H1 (cell line): ENCODE results near the gene CWC27. TPM values are rescaled to one million over a fixed set of nuclear protein-coding genes. Genes with fewer than 3 reads are reported as not detected.

Source experiments
- CTCF ChIA-PET: fragments of 300-600 bp; sonication (Branson Sonifier 250); formaldehyde crosslinking; loops from one replicate; lab custom pipeline; 2021; ENCODE audit not compliant: partially characterized antibody; lab: Charles Lee
- POLR2A ChIA-PET: fragments of 300-600 bp; sonication (Branson Sonifier 250); formaldehyde crosslinking; loops from one replicate; lab custom pipeline; 2021; ENCODE audit warnings: inconsistent platforms; ENCODE audit not compliant: partially characterized antibody; lab: Charles Lee
- DNase-seq, 2 experiments: peaks; one replicate each; pipeline versions ENCODE4 v3.0.0 to v3.0.0-alpha.2; 2010 to 2022; ENCODE audit warnings: low spot score in 2 of 2, low read depth in 1 of 2, mixed read lengths in 1 of 2
- FAIRE-seq: peaks from 2 replicates; lab custom pipeline; 2011; peaks lifted over from hg19 to GRCh38; lab: Jason Lieb, UNC
- H2AFZ ChIP-seq: 2 replicates; pipeline ENCODE4 v1.8.1; 2012; ENCODE audit warnings: low read length, inconsistent platforms
- H2AK5ac ChIP-seq: 2 replicates; pipeline ENCODE4 v1.6.1; 2013; ENCODE audit warnings: low read depth, low read length
- H2BK120ac ChIP-seq: replicated peaks from 2 replicates; pipeline ENCODE3; 2013; ENCODE audit warnings: low read depth, low read length, inconsistent platforms
- H2BK12ac ChIP-seq: 2 replicates; pipeline ENCODE4 v1.6.1; 2013; ENCODE audit warnings: low read depth, low read length
- H2BK15ac ChIP-seq: 2 replicates; pipeline ENCODE4 v1.6.1; 2013; ENCODE audit warnings: low read length
- H2BK20ac ChIP-seq: 2 replicates; pipeline ENCODE4 v1.6.1; 2013; ENCODE audit warnings: low read length
- H2BK5ac ChIP-seq: 2 replicates; pipeline ENCODE4 v1.6.1; 2013; ENCODE audit warnings: low read depth, low read length
- H3K14ac ChIP-seq: 2 replicates; pipeline ENCODE4 v1.6.1; 2013; ENCODE audit warnings: inconsistent platforms; ENCODE audit not compliant: insufficient read length
- H3K18ac ChIP-seq: 2 replicates; pipeline ENCODE4 v1.6.1; 2013; ENCODE audit warnings: low read length; ENCODE audit errors: extremely low read depth
- H3K23ac ChIP-seq: 2 replicates; pipeline ENCODE4 v1.6.1; 2013; ENCODE audit warnings: inconsistent platforms; ENCODE audit not compliant: insufficient read length
- H3K23me2 ChIP-seq: 2 replicates; pipeline ENCODE4 v1.6.1; 2013; ENCODE audit warnings: low read depth, low read length
- H3K27ac ChIP-seq: 2 replicates; pipeline ENCODE4 v1.6.1; 2011; ENCODE audit warnings: low read depth, low read length, inconsistent platforms
- H3K27me3 ChIP-seq, 4 experiments: replicated peaks in 1 of 4; 1 replicate in 1 of 4; 2 replicates in 3 of 4; pipeline versions ENCODE4 v1.6.1 to v1.8.1; 2011 to 2013; ENCODE audit warnings: low read length in 3 of 4, mild to moderate bottlenecking in 3 of 4, inconsistent platforms in 2 of 4, mixed read lengths in 2 of 4, moderate library complexity in 1 of 4; ENCODE audit not compliant: control insufficient read depth in 3 of 4, insufficient read depth in 3 of 4; ENCODE audit errors: extremely low read depth in 1 of 4
- H3K36me3 ChIP-seq, 4 experiments: 2 replicates each; pipeline versions ENCODE4 v1.6.1 to v1.8.1; 2011 to 2013; ENCODE audit warnings: mild to moderate bottlenecking in 4 of 4, low read length in 3 of 4, moderate library complexity in 2 of 4, control low read depth in 1 of 4, inconsistent platforms in 1 of 4; ENCODE audit not compliant: insufficient read depth in 4 of 4, control insufficient read depth in 2 of 4
- H3K4ac ChIP-seq: replicated peaks from 2 replicates; pipeline ENCODE3; 2013; ENCODE audit warnings: low read length, low read depth, mixed read lengths, inconsistent platforms; ENCODE audit not compliant: insufficient read length
- H3K4me1 ChIP-seq, 4 experiments: replicated peaks in 1 of 4; 1 replicate in 1 of 4; 2 replicates in 3 of 4; pipeline versions ENCODE4 v1.6.1 to v1.8.1; 2011 to 2013; ENCODE audit warnings: low read length in 3 of 4, inconsistent platforms in 2 of 4, mixed read lengths in 1 of 4; ENCODE audit not compliant: insufficient read depth in 4 of 4, control insufficient read depth in 3 of 4
- H3K4me2 ChIP-seq, 2 experiments: 2 replicates each; pipeline versions ENCODE4 v1.6.1 to v1.8.1; 2011 to 2013; ENCODE audit warnings: low read depth in 2 of 2, low read length in 2 of 2, control low read depth in 1 of 2, inconsistent platforms in 1 of 2, mild to moderate bottlenecking in 1 of 2; ENCODE audit not compliant: insufficient read depth in 1 of 2
- H3K4me3 ChIP-seq, 4 experiments: fragments of 200-600, 300-600 bp in 1 of 4; sonication (generic), shearing (Covaris generic), sonication (Bioruptor Twin) in 1 of 4; 2 replicates each; pipeline versions ENCODE4 v1.5.1 to v1.8.1; 2011 to 2016; ENCODE audit warnings: low read length in 4 of 4, low read depth in 3 of 4, control low read depth in 2 of 4, inconsistent platforms in 2 of 4, mild to moderate bottlenecking in 2 of 4, mixed read lengths in 1 of 4, moderate library complexity in 1 of 4; ENCODE audit not compliant: insufficient read depth in 2 of 4; ENCODE audit errors: extremely low read depth in 1 of 4
- H3K56ac ChIP-seq: replicated peaks from 2 replicates; pipeline ENCODE3; 2013; ENCODE audit warnings: low read depth, mild to moderate bottlenecking, mixed read lengths, low read length, inconsistent platforms; ENCODE audit not compliant: insufficient read length
- H3K79me1 ChIP-seq: 2 replicates; pipeline ENCODE4 v1.6.1; 2013; ENCODE audit warnings: low read depth, low read length, control low read depth
- H3K79me2 ChIP-seq, 2 experiments: 2 replicates each; pipeline versions ENCODE4 v1.6.1 to v1.8.1; 2012 to 2013; ENCODE audit warnings: low read length in 2 of 2, mild to moderate bottlenecking in 2 of 2, inconsistent platforms in 1 of 2; ENCODE audit not compliant: insufficient read depth in 2 of 2, control insufficient read depth in 1 of 2
- H3K9ac ChIP-seq, 4 experiments: replicated peaks in 1 of 4; 1 replicate in 1 of 4; 2 replicates in 3 of 4; pipeline versions ENCODE4 v1.6.1 to v1.8.1; 2011 to 2013; ENCODE audit warnings: low read depth in 3 of 4, low read length in 3 of 4, control low read depth in 2 of 4, mild to moderate bottlenecking in 2 of 4, moderate library complexity in 2 of 4, inconsistent platforms in 1 of 4; ENCODE audit errors: extremely low read depth in 1 of 4
- H3K9me3 ChIP-seq, 2 experiments: 2 replicates each; pipeline versions ENCODE4 v1.6.1 to v1.8.1; 2012 to 2013; ENCODE audit warnings: mild to moderate bottlenecking in 2 of 2, moderate library complexity in 2 of 2, control low read depth in 1 of 2, inconsistent platforms in 1 of 2, low read depth in 1 of 2, low read length in 1 of 2, mixed read lengths in 1 of 2; ENCODE audit not compliant: insufficient read depth in 2 of 2
- H4K20me1 ChIP-seq, 2 experiments: replicated peaks in 1 of 2; 2 replicates each; pipeline versions ENCODE3 to v1.8.1; 2011 to 2013; ENCODE audit warnings: inconsistent platforms in 2 of 2, low read length in 2 of 2, mild to moderate bottlenecking in 1 of 2; ENCODE audit not compliant: insufficient read depth in 2 of 2, control insufficient read depth in 1 of 2
- H4K5ac ChIP-seq: 2 replicates; pipeline ENCODE4 v1.6.1; 2013; ENCODE audit warnings: low read length, low read depth, mixed read lengths, inconsistent platforms; ENCODE audit not compliant: insufficient read length
- H4K8ac ChIP-seq: 2 replicates; pipeline ENCODE4 v1.8.0; 2013; ENCODE audit warnings: mild to moderate bottlenecking, moderate library complexity, low read length, inconsistent platforms; ENCODE audit not compliant: insufficient read depth; ENCODE audit errors: extremely low read depth
- H4K91ac ChIP-seq: replicated peaks from 2 replicates; pipeline ENCODE3; 2013; ENCODE audit warnings: low read length, mixed read lengths, inconsistent platforms; ENCODE audit not compliant: insufficient read length
- CHD2 ChIP-seq: IDR thresholded peaks from 2 replicates; pipeline ENCODE4 v1.6.1; 2012; ENCODE audit warnings: low read length, improper control_type of control experiment
- GTF2F1 ChIP-seq: IDR thresholded peaks from 2 replicates; pipeline ENCODE4 v1.6.1; 2012; ENCODE audit warnings: low read depth, low read length, improper control_type of control experiment, borderline replicate concordance
- KDM4A ChIP-seq: IDR thresholded peaks from one replicate; pipeline ENCODE4 v1.7.1; 2012; ENCODE audit warnings: low read depth, mild to moderate bottlenecking, moderate library complexity, low read length, inconsistent platforms; ENCODE audit not compliant: severe bottlenecking
- MAX ChIP-seq: IDR thresholded peaks from 2 replicates; pipeline ENCODE4 v1.6.1; 2012; ENCODE audit warnings: inconsistent platforms
- NANOG ChIP-seq: IDR thresholded peaks from 2 replicates; pipeline ENCODE4 v1.6.1; 2011; ENCODE audit warnings: low read length, low read depth, mild to moderate bottlenecking, inconsistent platforms; ENCODE audit not compliant: insufficient read depth, poor library complexity, severe bottlenecking
- POLR2A ChIP-seq, 2 experiments: IDR thresholded peaks; 1 replicate in 1 of 2; 2 replicates in 1 of 2; pipeline ENCODE4 v1.6.1; 2011; ENCODE audit warnings: low read depth in 2 of 2, low read length in 2 of 2, mild to moderate bottlenecking in 2 of 2; ENCODE audit errors: control extremely low read depth in 1 of 2
- SIX5 ChIP-seq: IDR thresholded peaks from 2 replicates; pipeline ENCODE4 v1.6.1; 2011; ENCODE audit warnings: mild to moderate bottlenecking, low read depth, low read length
- SP1 ChIP-seq: IDR thresholded peaks from 2 replicates; pipeline ENCODE4 v1.6.1; 2011; ENCODE audit warnings: low read depth, low read length
- SP2 ChIP-seq: IDR thresholded peaks from 2 replicates; pipeline ENCODE4 v1.6.1; 2012; ENCODE audit warnings: mild to moderate bottlenecking, low read length, inconsistent platforms
- SP4 ChIP-seq: IDR thresholded peaks from 2 replicates; pipeline ENCODE4 v1.6.1; 2012; ENCODE audit warnings: low read length, inconsistent platforms
- TAF1 ChIP-seq: IDR thresholded peaks from 2 replicates; pipeline ENCODE4 v1.6.1; 2011; ENCODE audit warnings: mild to moderate bottlenecking, low read depth, low read length
- ZNF274 ChIP-seq: IDR thresholded peaks from 2 replicates; pipeline ENCODE4 v1.7.0; 2012; ENCODE audit warnings: low read length, borderline replicate concordance; ENCODE audit errors: extremely low read depth
- WGBS, 2 experiments: shearing (Covaris generic) in 1 of 2; methylation state at CpG; one replicate each; pipeline versions ENCODE4 v1.1.6 to v1.1.7; 2013 to 2015; ENCODE audit warnings: low lambda C conversion rate in 2 of 2, mixed read lengths in 2 of 2, inconsistent platforms in 1 of 2, low coverage in 1 of 2, missing lambda C conversion rate in 1 of 2; ENCODE audit not compliant: insufficient replicate concordance in 2 of 2, insufficient coverage in 1 of 2, insufficient read length in 1 of 2; ENCODE audit errors: extremely low coverage in 1 of 2, missing lambda C conversion rate in 1 of 2; 5-methylcytosine and 5-hydroxymethylcytosine counted together
- polyA plus RNA-seq, 7 experiments: library from polyadenylated mRNA; depleted of rRNA in 3 of 7; stranded (reverse) in 5 of 7; unstranded in 2 of 7; fragments of >200 nt in 5 of 7; fragments of 200-250 nt in 2 of 7; gene quantifications; 1 replicate in 5 of 7; 2 replicates in 1 of 7; 4 replicates in 1 of 7; pipeline versions ENCODE4 v1.2.1 to v1.2.3, GENCODE V29; 2011 to 2013; ENCODE audit warnings: missing spikeins in 2 of 7, mixed read lengths in 2 of 7
- total RNA-seq: library from RNA; stranded (reverse); fragmentation: NEBNext Ultra II Directional; extraction: Animal tissue kit (Norgen Biotek cat#: 25700); gene quantifications from 2 replicates; pipeline ENCODE4 v1.2.1, GENCODE V29; 2021

The CWC27 gene
- total and polyA plus RNA-seq, 2 of the 8 experiments (the other 6 are each of a cell fraction or from before 2014, with no cell fraction given), result 24.9 to 43.4 TPM

DNA sequence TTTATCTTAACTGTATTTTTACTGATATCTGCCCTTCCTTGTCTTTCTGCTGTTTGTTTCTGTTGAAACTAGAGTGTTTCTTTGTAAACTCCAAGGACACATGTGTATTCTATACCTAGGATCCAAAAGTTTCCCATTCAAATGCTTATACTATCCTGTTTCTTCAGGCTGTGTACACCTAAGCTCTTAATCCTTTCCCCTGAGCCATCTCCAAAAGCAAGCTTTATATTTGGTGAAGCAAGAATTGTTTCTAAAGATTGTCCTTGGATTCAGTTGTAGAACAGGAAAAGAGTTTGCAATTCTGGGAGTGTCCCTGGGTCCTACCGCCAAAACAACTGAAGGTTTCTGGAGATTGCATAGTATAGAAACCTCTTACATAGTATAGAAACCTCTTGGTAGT lies 65.9 kb downstream of the CWC27 start:
- no peak overlapping the region for H2AFZ ChIP-seq
- H3K23ac ChIP-seq, result no peak overlapping the region
- TF ChIP-seq GTF2F1 (no peak), TAF1 (no peak), MAX (no peak), POLR2A (IDR thresholded peaks at IDR 0.05; ENCODE audit: control extremely low read depth in 1 of 2, low read depth in 2 of 2, low read length in 2 of 2) (no peak), NANOG (no peak), SP2 (no peak), CHD2 (no peak), KDM4A (no peak), SP1 (no peak), SIX5 (no peak), ZNF274 (no peak), SP4 (no peak)
- TF ChIP-seq, all 59 proteins: peak for 0
- ChIA-PET POLR2A (no interaction called here), CTCF (interaction anchor here (1.7 kb wide), 1 partner anchor 14 kb away, joined by 3 read pairs; no protein-coding TSS in a partner anchor)
- no peaks in the 10 kb centered on the region; a peak in 1 of 7 replicates for H3K4me1 ChIP-seq
- H2BK120ac ChIP-seq, result no peak overlapping the region
- no peak overlapping the region for H4K5ac ChIP-seq
- no peak overlapping the region for H2BK20ac ChIP-seq
- no peak overlapping the region for H2BK5ac ChIP-seq
- H2BK15ac ChIP-seq, result no peak overlapping the region
- no peaks in the 10 kb centered on the region for H3K27me3 ChIP-seq
- H3K4me3 ChIP-seq, result no peak overlapping the region
- no peak for FAIRE-seq
- no peak overlapping the region for H3K4me2 ChIP-seq
- no peak overlapping the region for H3K56ac ChIP-seq
- no peak overlapping the region for H4K91ac ChIP-seq
- H3K23me2 ChIP-seq, result no peaks in the 10 kb centered on the region
- H2AK5ac ChIP-seq, result no peak overlapping the region
- no peak overlapping the region for H3K9ac ChIP-seq
- no peaks in the 10 kb centered on the region for H3K79me2 ChIP-seq
- no peak for DNase-seq
- no peaks in the 10 kb centered on the region for H4K20me1 ChIP-seq
- H3K4ac ChIP-seq, result no peak overlapping the region
- H3K18ac ChIP-seq, result no peak overlapping the region
- 84% methylated on average over 1 of the region's 1 CpG; no CpG with 5 or more reads in 1 of the 2 experiments for WGBS, 2 experiments
- no peak overlapping the region for H3K27ac ChIP-seq
- H3K79me1 ChIP-seq, result no peaks in the 10 kb centered on the region
- H3K9me3 ChIP-seq, result no peaks in the 10 kb centered on the region
- no peak overlapping the region for H3K14ac ChIP-seq
- no peak overlapping the region for H2BK12ac ChIP-seq
- H4K8ac ChIP-seq, result no peak overlapping the region
- no peaks in the 10 kb centered on the region for H3K36me3 ChIP-seq
